ENCODE measurements around the gene TECTB.

Gene TECTB

DNA sequence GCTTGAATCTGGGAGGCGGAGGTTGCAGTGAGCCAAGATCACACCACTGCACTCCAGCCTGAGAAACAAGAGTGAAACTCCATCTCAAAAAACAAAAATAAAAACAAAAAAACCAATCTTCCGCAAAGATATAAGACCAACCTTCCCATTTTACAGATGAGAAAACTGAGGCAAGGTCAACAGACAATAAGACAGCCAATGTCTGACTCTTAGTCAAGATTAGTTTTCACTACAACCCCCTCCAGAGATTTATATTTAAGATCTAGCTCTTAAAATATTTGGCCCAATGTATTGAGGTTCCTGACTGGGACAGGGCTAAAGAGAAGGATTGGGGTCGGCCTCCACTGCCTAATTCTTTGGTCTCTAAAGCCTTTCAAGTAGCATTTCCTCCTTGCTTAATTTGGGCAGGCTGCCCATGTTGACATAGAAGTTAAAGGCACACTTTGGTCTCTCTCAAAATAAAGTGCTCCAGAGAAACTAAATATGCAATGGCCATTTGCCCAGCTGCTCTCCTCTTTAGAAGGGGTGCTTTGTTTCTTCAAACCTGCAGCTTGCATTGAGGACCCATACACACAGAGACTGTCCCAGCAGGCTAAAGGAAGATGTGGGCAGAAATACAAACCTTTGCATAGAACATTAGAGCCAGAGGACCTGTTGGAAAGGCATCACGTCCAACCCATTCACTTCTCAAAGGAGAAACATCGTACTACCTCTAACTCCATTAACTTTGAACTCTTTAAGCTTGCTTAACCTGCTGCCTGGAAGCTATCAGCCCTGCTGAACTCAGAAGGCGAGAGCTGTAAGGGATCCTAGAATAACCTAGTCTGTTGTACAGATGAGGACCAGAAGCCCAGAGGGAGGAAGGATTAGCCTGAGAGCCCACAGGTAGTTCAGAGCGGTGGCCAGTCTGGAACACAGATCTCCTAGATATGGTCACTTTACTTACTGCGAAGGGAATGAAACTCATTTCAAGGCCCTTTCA is 3.9 kb downstream of the TECTB start:
- no peak for DNase-seq
- no peak for TF ChIP-seq GATA1 (IDR thresholded peaks at IDR 0.05; ENCODE audit: low read depth, low read length)
- TF ChIP-seq POLR2A (IDR thresholded peaks at IDR 0.05; ENCODE audit: low read length) = no peak

DNA sequence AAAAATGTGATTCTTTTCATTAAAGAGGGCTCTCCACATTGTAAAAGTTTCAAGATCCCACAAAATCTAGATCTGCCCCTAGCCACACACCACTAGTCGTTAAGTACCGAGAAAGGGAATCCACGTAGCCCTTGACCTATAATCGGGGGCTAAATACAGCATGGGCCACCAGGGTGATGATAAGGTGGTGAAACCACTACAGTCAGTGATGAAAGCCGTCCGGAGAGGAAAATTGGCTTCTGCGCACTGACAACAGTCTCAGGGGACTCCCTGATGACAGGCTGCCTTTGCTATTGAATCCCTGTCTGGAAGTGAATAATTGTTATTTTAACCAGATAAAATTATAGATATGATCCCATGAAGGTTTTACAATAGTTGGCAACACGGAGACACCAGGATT is 4.6 kb downstream of the TECTB start:
- no peak for DNase-seq
- TF ChIP-seq GATA1 (IDR thresholded peaks at IDR 0.05; ENCODE audit: low read depth, low read length) (no peak), POLR2A (IDR thresholded peaks at IDR 0.05; ENCODE audit: low read length) (no peak)

GRCh38 chr10:112288486-112288885 is 5.3 kb downstream of the TECTB start:
- no peak for DNase-seq

GRCh38 chr10:112289373-112290053 is 6.3 kb downstream of the TECTB start:
- no peak for TF ChIP-seq POLR2A (IDR thresholded peaks at IDR 0.05; ENCODE audit: low read length)
- TF ChIP-seq GATA1 (IDR thresholded peaks at IDR 0.05; ENCODE audit: low read depth, low read length) = no peak
- no peak for DNase-seq

More at GRCh38 chr10:112288486-112288885, 5.3 kb downstream of the TECTB start:
- TF ChIP-seq GATA1 (IDR thresholded peaks at IDR 0.05; ENCODE audit: low read depth, low read length) (no peak), POLR2A (IDR thresholded peaks at IDR 0.05; ENCODE audit: low read length) (no peak)

GRCh38 chr10:112290054-112290373 is 6.8 kb downstream of the TECTB start:
- TF ChIP-seq POLR2A (IDR thresholded peaks at IDR 0.05; ENCODE audit: low read length) (no peak), GATA1 (IDR thresholded peaks at IDR 0.05; ENCODE audit: low read depth, low read length) (no peak)
- no peak for DNase-seq

GRCh38 chr10:112294169-112294568 is 11.0 kb downstream of the TECTB start:
- TF ChIP-seq POLR2A (IDR thresholded peaks at IDR 0.05; ENCODE audit: low read length) (no peak), GATA1 (IDR thresholded peaks at IDR 0.05; ENCODE audit: low read depth, low read length) (no peak)
- DNase-seq = no peak

GRCh38 chr10:112295853-112296830 is 12.9 kb downstream of the TECTB start:
- DNase-seq = no peak
- no peak for TF ChIP-seq GATA1 (IDR thresholded peaks at IDR 0.05; ENCODE audit: low read depth, low read length)
- no peak for TF ChIP-seq POLR2A (IDR thresholded peaks at IDR 0.05; ENCODE audit: low read length)

- DNase-seq = no peak
- TF ChIP-seq POLR2A (IDR thresholded peaks at IDR 0.05; ENCODE audit: low read length) = no peak
- no peak for TF ChIP-seq GATA1 (IDR thresholded peaks at IDR 0.05; ENCODE audit: low read depth, low read length)
Measured at GRCh38 chr10:112296908-112297331, 13.7 kb downstream of the TECTB start.

- no peak for DNase-seq
Measured at GRCh38 chr10:112298581-112298980, 15.4 kb downstream of the TECTB start.

GRCh38 chr10:112299456-112299855 is 16.3 kb downstream of the TECTB start:
- TF ChIP-seq GATA1 (IDR thresholded peaks at IDR 0.05; ENCODE audit: low read depth, low read length) (no peak), POLR2A (IDR thresholded peaks at IDR 0.05; ENCODE audit: low read length) (no peak)
- DNase-seq = no peak

More at GRCh38 chr10:112298581-112298980, 15.4 kb downstream of the TECTB start:
- TF ChIP-seq GATA1 (IDR thresholded peaks at IDR 0.05; ENCODE audit: low read depth, low read length) = no peak
- no peak for TF ChIP-seq POLR2A (IDR thresholded peaks at IDR 0.05; ENCODE audit: low read length)

DNA sequence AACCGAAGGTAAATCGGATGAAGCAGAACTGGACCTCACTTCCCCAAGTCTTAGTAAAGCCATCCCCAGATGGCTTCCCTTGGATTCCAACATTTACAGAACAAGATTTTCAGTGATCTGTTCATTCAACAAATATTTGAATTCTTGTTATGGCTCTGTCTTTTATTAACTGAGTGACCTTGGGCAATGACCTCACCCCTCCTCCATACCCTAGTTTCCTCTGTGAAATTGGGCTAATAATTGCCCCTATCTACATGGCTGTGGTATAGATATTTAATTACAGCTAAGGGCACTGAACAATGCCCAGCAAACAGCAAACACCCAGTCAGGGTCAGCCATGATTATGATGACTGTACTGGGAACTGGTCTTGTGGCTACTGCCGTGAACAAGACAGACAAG is 19.1 kb downstream of the TECTB start:
- DNase-seq = no peak
- no peak for TF ChIP-seq POLR2A (IDR thresholded peaks at IDR 0.05; ENCODE audit: low read length)
- no peak for TF ChIP-seq GATA1 (IDR thresholded peaks at IDR 0.05; ENCODE audit: low read depth, low read length)

GRCh38 chr10:112303528-112303927 is 20.3 kb downstream of the TECTB start:
- DNase-seq = no peak
- TF ChIP-seq POLR2A (IDR thresholded peaks at IDR 0.05; ENCODE audit: low read length) (no peak), GATA1 (IDR thresholded peaks at IDR 0.05; ENCODE audit: low read depth, low read length) (no peak)

- no peak for DNase-seq
Measured at GRCh38 chr10:112304267-112304859, 21.2 kb downstream of the TECTB start.

More at GRCh38 chr10:112304267-112304859, 21.2 kb downstream of the TECTB start:
- no peak for TF ChIP-seq GATA1 (IDR thresholded peaks at IDR 0.05; ENCODE audit: low read depth, low read length)
- no peak for TF ChIP-seq POLR2A (IDR thresholded peaks at IDR 0.05; ENCODE audit: low read length)
